SK-N-SH (cell line): ENCODE data around the gene ASCC3.

ENCODE experiments used
- CHD2 ChIP-seq: fragments of 150-350 bp; IDR thresholded peaks from 2 replicates; pipeline ENCODE4 v1.6.1; 2018; ENCODE audit warnings: low read length; ENCODE audit not compliant: partially characterized antibody
- CTCF ChIP-seq: fragments of 200-600 bp; sonication (generic); IDR thresholded peaks from 2 replicates; pipeline ENCODE4 v1.6.1; 2017; ENCODE audit warnings: antibody characterized with exemption, mild to moderate bottlenecking, moderate library complexity
- EP300 ChIP-seq, 2 experiments: IDR thresholded peaks; 2 replicates each; pipeline versions ENCODE4 v1.4.0 to v1.6.1; 2012; ENCODE audit warnings: borderline replicate concordance in 1 of 2, low read depth in 1 of 2, low read length in 1 of 2
- FOXJ3 ChIP-seq: sonication (generic); formaldehyde crosslinking; IDR thresholded peaks from 2 replicates; pipeline ENCODE4 v1.5.1; 2020; ENCODE audit warnings: mild to moderate bottlenecking, missing genetic modification reagents
- JUND ChIP-seq: IDR thresholded peaks from 2 replicates; pipeline ENCODE4 v1.4.0; 2012
- POLR2AphosphoS5 ChIP-seq: IDR thresholded peaks from 2 replicates; pipeline ENCODE4 v1.6.1; 2012; ENCODE audit warnings: low read depth, low read length
- RAD21 ChIP-seq: IDR thresholded peaks from 2 replicates; pipeline ENCODE4 v1.6.1; 2012; ENCODE audit warnings: mild to moderate bottlenecking, low read length
- REST ChIP-seq: IDR thresholded peaks from 2 replicates; pipeline ENCODE4 v1.6.1; 2012; ENCODE audit warnings: mild to moderate bottlenecking, low read depth, low read length, moderate library complexity
- SMC3 ChIP-seq: IDR thresholded peaks from 2 replicates; pipeline ENCODE4 v1.6.1; 2012; ENCODE audit warnings: low read depth, low read length, improper control_type of control experiment
- TAF1 ChIP-seq: IDR thresholded peaks from 2 replicates; pipeline ENCODE4 v1.6.1; 2012; ENCODE audit warnings: low read depth, mild to moderate bottlenecking, low read length, moderate library complexity, borderline replicate concordance
- TCF12 ChIP-seq: IDR thresholded peaks from 2 replicates; pipeline ENCODE4 v1.4.0; 2012
- TEAD4 ChIP-seq: IDR thresholded peaks from 2 replicates; pipeline ENCODE4 v1.4.0; 2012; ENCODE audit warnings: mild to moderate bottlenecking, borderline replicate concordance; ENCODE audit not compliant: insufficient read depth
- USF2 ChIP-seq: fragments of 150-350 bp; IDR thresholded peaks from 2 replicates; pipeline ENCODE4 v1.6.1; 2017; ENCODE audit warnings: antibody characterized with exemption, low read length, low read depth, borderline replicate concordance
- YY1 ChIP-seq: IDR thresholded peaks from 2 replicates; pipeline ENCODE4 v1.4.0; 2012; ENCODE audit warnings: low read depth, mild to moderate bottlenecking

- TF ChIP-seq CTCF: no peak
- TF ChIP-seq POLR2AphosphoS5: no peak
- no peak for TF ChIP-seq CHD2
- TF ChIP-seq SMC3: no peak
- TF ChIP-seq RAD21: no peak
- no peak for TF ChIP-seq EP300 (IDR thresholded peaks at IDR 0.05; ENCODE audit: borderline replicate concordance in 1 of 2, low read depth in 1 of 2, low read length in 1 of 2)
- no peak for TF ChIP-seq USF2
- no peak for TF ChIP-seq YY1
- no peak for TF ChIP-seq TAF1
- TF ChIP-seq TEAD4: no peak
- TF ChIP-seq FOXJ3 (CRISPR knock-in tag): no peak
- TF ChIP-seq TCF12: no peak
- TF ChIP-seq REST: no peak
- no peak for TF ChIP-seq JUND
These were observed 135.6 kb downstream of the ASCC3 start for GRCh38 chr6:100745419-100746041.
